Liver (tissue), 9 donors: ENCODE results near the gene AGPAT4. TPM values are rescaled to one million over a fixed set of nuclear protein-coding genes. Genes with fewer than 3 reads are reported as not detected.

Source experiments
- DNase-seq: peaks from one replicate; pipeline ENCODE4 v3.0.0-alpha.2; 2017; ENCODE audit warnings: low spot score
- H3K27ac ChIP-seq, 2 donors: one replicate each; pipeline ENCODE4 v1.7.0; 2013; ENCODE audit warnings: inconsistent platforms in 2 of 2, low read length in 2 of 2, control low read depth in 1 of 2, low read depth in 1 of 2, mild to moderate bottlenecking in 1 of 2
- H3K27me3 ChIP-seq, 4 donors: one replicate each; pipeline versions ENCODE4 v1.6.1 to v1.7.0; 2013; ENCODE audit warnings: low read length in 3 of 4, inconsistent platforms in 1 of 4, mild to moderate bottlenecking in 1 of 4, moderate library complexity in 1 of 4; ENCODE audit not compliant: control insufficient read depth in 4 of 4, insufficient read depth in 4 of 4
- H3K36me3 ChIP-seq, 4 donors: one replicate each; pipeline versions ENCODE4 v1.6.1 to v1.7.0; 2013; ENCODE audit warnings: low read length in 3 of 4, mild to moderate bottlenecking in 3 of 4, low read depth in 1 of 4, moderate library complexity in 1 of 4; ENCODE audit not compliant: control insufficient read depth in 4 of 4, insufficient read depth in 3 of 4
- H3K4me1 ChIP-seq, 4 donors: one replicate each; pipeline versions ENCODE4 v1.6.1 to v1.7.0; 2013; ENCODE audit warnings: low read length in 3 of 4, mild to moderate bottlenecking in 3 of 4, moderate library complexity in 1 of 4; ENCODE audit not compliant: control insufficient read depth in 4 of 4, insufficient read depth in 4 of 4
- H3K4me3 ChIP-seq, 3 donors: one replicate each; pipeline versions ENCODE4 v1.6.1 to v1.7.0; 2013; ENCODE audit warnings: low read length in 3 of 3, control low read depth in 1 of 3, low read depth in 1 of 3, mild to moderate bottlenecking in 1 of 3
- H3K9ac ChIP-seq, 2 donors: one replicate each; pipeline ENCODE4 v1.7.0; 2013; ENCODE audit warnings: low read length in 2 of 2, mild to moderate bottlenecking in 2 of 2, moderate library complexity in 2 of 2, control low read depth in 1 of 2, low read depth in 1 of 2
- H3K9me3 ChIP-seq, 4 donors: one replicate each; pipeline versions ENCODE4 v1.6.1 to v1.7.0; 2013; ENCODE audit warnings: low read length in 3 of 4; ENCODE audit not compliant: control insufficient read depth in 4 of 4
- EGR1 ChIP-seq, 2 donors: IDR thresholded peaks; 2 replicates each; pipeline ENCODE4 v1.6.1; 2016 to 2018; ENCODE audit warnings: antibody characterized with exemption in 2 of 2, low read depth in 2 of 2
- GABPA ChIP-seq, 2 donors: IDR thresholded peaks in 1 of 2; conservative IDR thresholded peaks in 1 of 2; 2 replicates each; pipeline ENCODE4 v1.6.1; 2016; ENCODE audit warnings: antibody characterized with exemption in 2 of 2, mild to moderate bottlenecking in 1 of 2, moderate library complexity in 1 of 2
- JUND ChIP-seq, 2 donors: IDR thresholded peaks; 2 replicates each; pipeline ENCODE4 v1.6.1; 2016; ENCODE audit warnings: antibody characterized with exemption in 2 of 2
- REST ChIP-seq: IDR thresholded peaks from 2 replicates; pipeline ENCODE4 v1.6.1; 2016; ENCODE audit warnings: antibody characterized with exemption, mild to moderate bottlenecking
- RXRA ChIP-seq, 2 donors: IDR thresholded peaks; 2 replicates each; pipeline ENCODE4 v1.6.1; 2017 to 2018; ENCODE audit warnings: antibody characterized with exemption in 2 of 2, mild to moderate bottlenecking in 1 of 2
- SP1 ChIP-seq: IDR thresholded peaks from 2 replicates; pipeline ENCODE4 v1.6.1; 2018; ENCODE audit warnings: antibody characterized with exemption, mild to moderate bottlenecking
- WGBS: extraction: QIAGEN DNeasy Blood & Tissue Kit; methylation state at CpG from one replicate; pipeline ENCODE4 v1.1.7; 2013; 5-methylcytosine and 5-hydroxymethylcytosine counted together
- polyA plus RNA-seq, 2 donors: library from polyadenylated mRNA; stranded (reverse) in 1 of 2; unstranded in 1 of 2; fragments of 200-250 nt in 1 of 2; fragments of >200 nt in 1 of 2; fragmentation: Nextera tagmentation in 1 of 2; extraction: Ambion mirVana in 1 of 2; gene quantifications; one replicate each; pipeline versions ENCODE4 v1.2.1 to v1.2.3, GENCODE V29; 2013 to 2015
- total RNA-seq, 2 donors: library from RNA; depleted of rRNA; stranded (reverse); fragments of >200 nt; gene quantifications; one replicate each; pipeline ENCODE4 v1.2.3, GENCODE V29; 2014
- TF ChIP-seq, protein P1 (sequence below): fragments of 150-350 bp; IDR thresholded peaks from 2 replicates; pipeline ENCODE4 v1.5.1; 2017; ENCODE audit warnings: improper control_type of control experiment, low read depth, low read length; ENCODE audit not compliant: missing input control
- TF ChIP-seq, protein P2 (sequence below): IDR thresholded peaks from 2 replicates; pipeline ENCODE4 v1.6.1; 2016; ENCODE audit warnings: antibody characterized with exemption
- TF ChIP-seq, protein P3 (sequence below): IDR thresholded peaks from 2 replicates; pipeline ENCODE4 v1.6.1; 2016; ENCODE audit warnings: antibody characterized with exemption
- donor health status: healthy.
- donor health status: healthy.
- donor health status: healthy.
- donor health status: healthy.
- donor health status: healthy.

AGPAT4 gene
- total and polyA plus RNA-seq, 4 donors, result 0.44 to 17.5 (median 0.69) TPM

- no peak overlapping the region for H3K9ac ChIP-seq
- 84% methylated on average over 4 of the region's 4 CpGs for WGBS
- no peaks in the 10 kb centered on the region for H3K27me3 ChIP-seq
- no peak overlapping the region for H3K27ac ChIP-seq
- no peak for DNase-seq
- H3K36me3 ChIP-seq, result no peaks in the 10 kb centered on the region
- no peak overlapping the region for H3K4me3 ChIP-seq
- H3K9me3 ChIP-seq, result peaks cover 0 to 5% (median 2%) of the 10 kb centered on the region in 4 donors
- TF ChIP-seq JUND (IDR thresholded peaks at IDR 0.05) (no peak), EGR1 (IDR thresholded peaks at IDR 0.05; ENCODE audit: low read depth in 2 of 2) (no peak), RXRA (IDR thresholded peaks at IDR 0.05) (no peak)
- TF ChIP-seq, protein P1, sequence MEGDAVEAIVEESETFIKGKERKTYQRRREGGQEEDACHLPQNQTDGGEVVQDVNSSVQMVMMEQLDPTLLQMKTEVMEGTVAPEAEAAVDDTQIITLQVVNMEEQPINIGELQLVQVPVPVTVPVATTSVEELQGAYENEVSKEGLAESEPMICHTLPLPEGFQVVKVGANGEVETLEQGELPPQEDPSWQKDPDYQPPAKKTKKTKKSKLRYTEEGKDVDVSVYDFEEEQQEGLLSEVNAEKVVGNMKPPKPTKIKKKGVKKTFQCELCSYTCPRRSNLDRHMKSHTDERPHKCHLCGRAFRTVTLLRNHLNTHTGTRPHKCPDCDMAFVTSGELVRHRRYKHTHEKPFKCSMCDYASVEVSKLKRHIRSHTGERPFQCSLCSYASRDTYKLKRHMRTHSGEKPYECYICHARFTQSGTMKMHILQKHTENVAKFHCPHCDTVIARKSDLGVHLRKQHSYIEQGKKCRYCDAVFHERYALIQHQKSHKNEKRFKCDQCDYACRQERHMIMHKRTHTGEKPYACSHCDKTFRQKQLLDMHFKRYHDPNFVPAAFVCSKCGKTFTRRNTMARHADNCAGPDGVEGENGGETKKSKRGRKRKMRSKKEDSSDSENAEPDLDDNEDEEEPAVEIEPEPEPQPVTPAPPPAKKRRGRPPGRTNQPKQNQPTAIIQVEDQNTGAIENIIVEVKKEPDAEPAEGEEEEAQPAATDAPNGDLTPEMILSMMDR, result no peak
- TF ChIP-seq, protein P2, sequence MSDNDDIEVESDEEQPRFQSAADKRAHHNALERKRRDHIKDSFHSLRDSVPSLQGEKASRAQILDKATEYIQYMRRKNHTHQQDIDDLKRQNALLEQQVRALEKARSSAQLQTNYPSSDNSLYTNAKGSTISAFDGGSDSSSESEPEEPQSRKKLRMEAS, result no peak
- H3K4me1 ChIP-seq, result peaks cover 0 to 9% (median 2%) of the 10 kb centered on the region in 4 donors
Observed at GRCh38 chr6:161276605-161277155, 2.8 kb upstream of the AGPAT4 start.

- no peaks in the 10 kb centered on the region for H3K36me3 ChIP-seq
- TF ChIP-seq, protein P3, sequence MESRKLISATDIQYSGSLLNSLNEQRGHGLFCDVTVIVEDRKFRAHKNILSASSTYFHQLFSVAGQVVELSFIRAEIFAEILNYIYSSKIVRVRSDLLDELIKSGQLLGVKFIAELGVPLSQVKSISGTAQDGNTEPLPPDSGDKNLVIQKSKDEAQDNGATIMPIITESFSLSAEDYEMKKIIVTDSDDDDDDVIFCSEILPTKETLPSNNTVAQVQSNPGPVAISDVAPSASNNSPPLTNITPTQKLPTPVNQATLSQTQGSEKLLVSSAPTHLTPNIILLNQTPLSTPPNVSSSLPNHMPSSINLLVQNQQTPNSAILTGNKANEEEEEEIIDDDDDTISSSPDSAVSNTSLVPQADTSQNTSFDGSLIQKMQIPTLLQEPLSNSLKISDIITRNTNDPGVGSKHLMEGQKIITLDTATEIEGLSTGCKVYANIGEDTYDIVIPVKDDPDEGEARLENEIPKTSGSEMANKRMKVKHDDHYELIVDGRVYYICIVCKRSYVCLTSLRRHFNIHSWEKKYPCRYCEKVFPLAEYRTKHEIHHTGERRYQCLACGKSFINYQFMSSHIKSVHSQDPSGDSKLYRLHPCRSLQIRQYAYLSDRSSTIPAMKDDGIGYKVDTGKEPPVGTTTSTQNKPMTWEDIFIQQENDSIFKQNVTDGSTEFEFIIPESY, result no peak
- TF ChIP-seq REST (no peak), SP1 (no peak), JUND (IDR thresholded peaks at IDR 0.05) (no peak), GABPA (IDR thresholded peaks at IDR 0.05 in 1 of 2, conservative IDR thresholded peaks at IDR 0.05 in 1 of 2) (no peak)
- peaks cover 0 to 9% (median 2%) of the 10 kb centered on the region in 4 donors for H3K4me1 ChIP-seq
- H3K27ac ChIP-seq, result no peak overlapping the region
- no peak overlapping the region for H3K4me3 ChIP-seq
- WGBS, result 72% methylated on average over 2 of the region's 2 CpGs
- H3K27me3 ChIP-seq, result no peaks in the 10 kb centered on the region
- no peak for DNase-seq
- no peak overlapping the region for H3K9ac ChIP-seq
- H3K9me3 ChIP-seq, result no peaks in the 10 kb centered on the region
Observed at GRCh38 chr6:161274898-161275297, 1.0 kb upstream of the AGPAT4 start.
